Measurements from ENCODE around the gene DENND10. TPM values are rescaled to one million over a fixed set of nuclear protein-coding genes. Genes with fewer than 3 reads are reported as not detected.

Gene DENND10
- total RNA-seq, 3 donors from 2014 or later: 33.8 to 55.0 (median 37.3) TPM

DNA sequence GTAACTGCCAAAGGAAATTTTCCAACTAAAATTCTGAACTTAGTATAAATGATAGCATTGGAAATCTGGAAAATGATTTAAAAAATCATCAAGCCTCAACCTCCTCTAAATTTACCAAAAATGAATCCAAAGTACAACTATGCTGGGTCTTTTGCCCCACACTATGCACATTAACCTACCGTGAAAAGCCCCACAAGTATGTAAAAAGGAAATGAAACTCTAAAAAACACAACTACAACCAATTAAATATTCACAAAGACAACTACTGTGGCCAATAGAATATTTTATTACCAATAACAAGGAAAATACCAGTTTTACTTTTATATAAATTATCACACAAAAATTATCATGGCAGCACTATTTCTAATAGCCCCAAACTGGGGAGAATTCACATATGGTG, 42.6 kb upstream of the DENND10 start:
- intact Hi-C loops (cut with DNase I; ENCODE audit: low total_unique reads): no loop called here
- DNase-seq (ENCODE audit: low spot score in 2 of 2): no peak
- H3K27ac ChIP-seq: no peak overlapping the region
- H3K4me3 ChIP-seq: no peak overlapping the region
- no peaks in the 10 kb centered on the region for H3K27me3 ChIP-seq
- peaks cover 17% of the 10 kb centered on the region for H3K36me3 ChIP-seq
- H3K4me1 ChIP-seq: no peaks in the 10 kb centered on the region
- no peaks in the 10 kb centered on the region for H3K9me3 ChIP-seq
- TF ChIP-seq POLR2A (IDR thresholded peaks at IDR 0.05) (no peak), POLR2AphosphoS5 (IDR thresholded peaks at IDR 0.05) (no peak)
- TF ChIP-seq, protein P1, sequence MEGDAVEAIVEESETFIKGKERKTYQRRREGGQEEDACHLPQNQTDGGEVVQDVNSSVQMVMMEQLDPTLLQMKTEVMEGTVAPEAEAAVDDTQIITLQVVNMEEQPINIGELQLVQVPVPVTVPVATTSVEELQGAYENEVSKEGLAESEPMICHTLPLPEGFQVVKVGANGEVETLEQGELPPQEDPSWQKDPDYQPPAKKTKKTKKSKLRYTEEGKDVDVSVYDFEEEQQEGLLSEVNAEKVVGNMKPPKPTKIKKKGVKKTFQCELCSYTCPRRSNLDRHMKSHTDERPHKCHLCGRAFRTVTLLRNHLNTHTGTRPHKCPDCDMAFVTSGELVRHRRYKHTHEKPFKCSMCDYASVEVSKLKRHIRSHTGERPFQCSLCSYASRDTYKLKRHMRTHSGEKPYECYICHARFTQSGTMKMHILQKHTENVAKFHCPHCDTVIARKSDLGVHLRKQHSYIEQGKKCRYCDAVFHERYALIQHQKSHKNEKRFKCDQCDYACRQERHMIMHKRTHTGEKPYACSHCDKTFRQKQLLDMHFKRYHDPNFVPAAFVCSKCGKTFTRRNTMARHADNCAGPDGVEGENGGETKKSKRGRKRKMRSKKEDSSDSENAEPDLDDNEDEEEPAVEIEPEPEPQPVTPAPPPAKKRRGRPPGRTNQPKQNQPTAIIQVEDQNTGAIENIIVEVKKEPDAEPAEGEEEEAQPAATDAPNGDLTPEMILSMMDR (IDR thresholded peaks at IDR 0.05): no peak

DNA sequence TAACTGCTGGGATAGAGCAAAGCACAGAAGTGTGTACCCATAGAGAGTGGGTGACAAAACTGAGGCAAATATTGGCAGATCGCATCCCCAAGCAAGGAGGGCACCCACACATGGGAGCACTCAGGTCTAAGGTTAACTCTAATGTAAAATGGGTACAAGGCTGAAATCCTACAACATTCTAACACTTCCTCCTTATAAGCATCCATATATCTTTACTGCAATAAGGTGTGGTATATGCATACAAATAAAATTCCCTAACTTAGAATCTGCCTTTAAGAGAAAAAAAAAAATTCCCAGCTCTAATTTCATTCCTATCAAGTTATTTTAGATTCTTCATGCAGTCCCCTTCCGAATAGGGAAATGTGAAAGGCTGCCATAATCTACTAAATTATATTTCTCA, 42.0 kb upstream of the DENND10 start:
- no peak overlapping the region for H3K4me3 ChIP-seq
- TF ChIP-seq POLR2AphosphoS5 (IDR thresholded peaks at IDR 0.05) (no peak), POLR2A (IDR thresholded peaks at IDR 0.05) (no peak)
- no peak for DNase-seq (ENCODE audit: low spot score in 2 of 2)
- H3K36me3 ChIP-seq: peaks cover 17% of the 10 kb centered on the region
- no peaks in the 10 kb centered on the region for H3K27me3 ChIP-seq
- no peaks in the 10 kb centered on the region for H3K4me1 ChIP-seq
- no peaks in the 10 kb centered on the region for H3K9me3 ChIP-seq
- no peak overlapping the region for H3K27ac ChIP-seq
- intact Hi-C loops (cut with DNase I; ENCODE audit: low total_unique reads): no loop called here

DNA sequence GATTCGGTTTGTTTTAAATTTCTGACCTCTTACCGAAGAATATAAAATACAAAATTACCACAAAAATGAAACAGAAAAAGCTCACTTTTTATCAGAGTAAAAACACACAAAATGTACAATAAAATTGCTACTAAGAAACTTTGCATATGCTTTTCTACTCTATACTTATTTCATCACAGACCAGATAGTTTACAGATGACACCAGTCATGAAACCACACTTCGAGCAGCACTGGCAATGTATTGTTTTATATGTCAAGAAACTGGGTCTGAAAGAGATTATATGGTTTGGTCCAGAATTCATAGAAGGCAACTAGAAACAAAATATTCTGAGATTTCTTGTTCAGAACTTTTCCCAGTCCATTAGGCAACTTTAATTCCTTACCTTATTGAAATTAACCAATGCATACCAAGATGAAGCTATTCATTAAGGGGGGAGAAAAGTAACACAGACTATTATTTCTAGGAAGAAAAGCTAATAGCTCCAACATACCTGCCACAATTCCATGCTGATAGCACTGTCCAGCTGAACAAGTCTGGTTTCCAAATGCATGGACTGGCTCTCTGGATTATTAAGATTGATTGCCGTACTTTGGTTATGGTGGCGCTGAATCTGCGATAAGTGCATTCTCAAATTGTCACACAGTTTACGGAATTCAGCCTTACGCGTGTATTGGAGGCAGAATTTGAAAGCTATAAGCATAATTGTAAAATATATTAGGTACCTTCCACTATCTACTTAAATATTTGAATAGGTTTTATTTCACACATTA, 33.3 kb upstream of the DENND10 start:
- Histone ChIP-seq H3K27ac (no peak overlapping the region), H3K9me3 (no peaks in the 10 kb centered on the region), H3K36me3 (peaks cover 4% of the 10 kb centered on the region), H3K4me1 (no peaks in the 10 kb centered on the region), H3K27me3 (no peaks in the 10 kb centered on the region), H3K4me3 (no peak overlapping the region)
- DNase-seq (ENCODE audit: low spot score in 2 of 2): no peak
- intact Hi-C loops (cut with DNase I; ENCODE audit: low total_unique reads): no loop called here
- TF ChIP-seq POLR2A (IDR thresholded peaks at IDR 0.05) (no peak), POLR2AphosphoS5 (IDR thresholded peaks at IDR 0.05) (no peak)
- TF ChIP-seq, protein P1 (IDR thresholded peaks at IDR 0.05): no peak

DNA sequence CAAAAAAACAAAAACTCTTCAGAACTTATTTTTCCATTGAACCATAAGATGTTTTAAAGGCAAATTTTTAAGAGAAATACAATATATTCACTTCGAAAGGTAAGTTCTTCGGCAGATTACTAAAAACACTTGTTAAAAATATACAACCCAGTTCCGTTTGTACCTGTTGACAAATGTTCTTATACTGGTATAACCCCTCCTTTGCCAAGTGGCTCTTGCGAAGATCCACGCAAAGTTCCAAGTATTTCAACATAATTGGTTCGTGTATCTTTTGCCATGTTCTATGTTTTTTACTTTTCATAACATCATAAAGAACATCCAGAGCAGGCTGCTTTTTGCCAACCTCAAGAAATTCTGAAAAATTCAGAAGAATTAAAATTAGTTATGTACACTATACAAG, 30.3 kb upstream of the DENND10 start:
- H3K36me3 ChIP-seq: no peaks in the 10 kb centered on the region
- DNase-seq (ENCODE audit: low spot score in 2 of 2): no peak
- no peaks in the 10 kb centered on the region for H3K27me3 ChIP-seq
- TF ChIP-seq, protein P1 (IDR thresholded peaks at IDR 0.05): no peak
- TF ChIP-seq POLR2A (IDR thresholded peaks at IDR 0.05): no peak
- no peak for TF ChIP-seq POLR2AphosphoS5 (IDR thresholded peaks at IDR 0.05)
- no peaks in the 10 kb centered on the region for H3K9me3 ChIP-seq
- H3K4me3 ChIP-seq: no peak overlapping the region
- intact Hi-C loops (cut with DNase I; ENCODE audit: low total_unique reads): no loop called here
- H3K27ac ChIP-seq: no peak overlapping the region
- H3K4me1 ChIP-seq: no peaks in the 10 kb centered on the region

DNA sequence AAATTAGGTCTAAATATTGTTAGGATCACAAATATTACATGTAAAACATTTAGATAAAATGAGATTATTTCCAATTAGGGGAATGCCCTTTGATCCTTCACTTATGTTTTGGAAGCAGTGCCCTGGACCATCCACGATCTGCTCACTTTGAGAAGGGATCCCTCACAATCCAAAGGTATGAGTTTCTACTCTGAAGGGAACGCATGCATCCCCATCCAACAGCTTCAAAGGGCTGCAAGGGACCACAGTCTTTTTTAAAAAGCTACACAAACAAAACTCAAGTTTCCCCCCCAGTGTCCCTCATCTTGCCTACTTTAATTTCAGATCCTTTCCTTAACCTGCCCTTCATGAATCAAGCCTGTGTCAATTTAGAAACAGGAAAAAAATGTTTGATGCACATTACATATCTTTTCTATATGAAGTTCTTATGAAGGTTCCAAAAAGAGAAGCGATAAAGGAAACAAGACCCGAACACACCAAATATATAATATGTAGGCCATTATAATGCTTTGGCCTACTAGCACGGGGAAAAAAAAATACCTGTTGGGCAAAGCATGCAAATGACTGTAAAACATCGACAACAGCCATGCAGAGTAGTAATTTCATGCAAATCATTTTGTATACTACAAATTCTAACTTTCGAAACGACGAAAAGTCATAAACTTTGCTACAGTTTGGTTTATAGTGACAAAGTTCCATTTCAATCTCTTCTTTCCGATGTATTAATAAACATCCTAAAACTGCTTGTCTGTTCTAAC, 25.3 kb upstream of the DENND10 start:
- intact Hi-C loops (cut with DNase I; ENCODE audit: low total_unique reads): no loop called here
- peak overlapping the region in 1 of 2 donors; percentile 99 for H3K27ac ChIP-seq
- no peak for TF ChIP-seq POLR2AphosphoS5 (IDR thresholded peaks at IDR 0.05)
- no peaks in the 10 kb centered on the region for H3K36me3 ChIP-seq
- no peak for DNase-seq (ENCODE audit: low spot score in 2 of 2)
- no peaks in the 10 kb centered on the region for H3K9me3 ChIP-seq
- no peaks in the 10 kb centered on the region for H3K27me3 ChIP-seq
- H3K4me1 ChIP-seq: no peaks in the 10 kb centered on the region
- H3K4me3 ChIP-seq: peak overlapping the region; percentile 97 to 99 (median 98)
